ENCODE results near the gene CHMP2A. TPM values are rescaled to one million over a fixed set of nuclear protein-coding genes. Genes with fewer than 3 reads are reported as not detected.
A peak's percentile ranks its signal among the peaks of the same experiment; 100 is the strongest.

CHMP2A gene
- total and polyA plus RNA-seq, 8 donors: 84.1 to 120 (median 96.2) TPM

GRCh38 chr19:58559275-58560006 lies 4.5 kb upstream of the CHMP2A start:
- intact Hi-C loops (cut with DNase I): no loop called here
- peak overlapping the region; percentile 74 to 78 for H3K4me3 ChIP-seq
- peaks cover 0 to 37% of the 10 kb centered on the region in 2 donors for H3K27me3 ChIP-seq
- H3K27ac ChIP-seq: peak overlapping the region; percentile 100
- H3K36me3 ChIP-seq: peaks cover 0 to 20% of the 10 kb centered on the region in 2 donors
- peaks cover 29 to 61% of the 10 kb centered on the region in 2 donors for H3K4me1 ChIP-seq
- TF ChIP-seq, protein P1, sequence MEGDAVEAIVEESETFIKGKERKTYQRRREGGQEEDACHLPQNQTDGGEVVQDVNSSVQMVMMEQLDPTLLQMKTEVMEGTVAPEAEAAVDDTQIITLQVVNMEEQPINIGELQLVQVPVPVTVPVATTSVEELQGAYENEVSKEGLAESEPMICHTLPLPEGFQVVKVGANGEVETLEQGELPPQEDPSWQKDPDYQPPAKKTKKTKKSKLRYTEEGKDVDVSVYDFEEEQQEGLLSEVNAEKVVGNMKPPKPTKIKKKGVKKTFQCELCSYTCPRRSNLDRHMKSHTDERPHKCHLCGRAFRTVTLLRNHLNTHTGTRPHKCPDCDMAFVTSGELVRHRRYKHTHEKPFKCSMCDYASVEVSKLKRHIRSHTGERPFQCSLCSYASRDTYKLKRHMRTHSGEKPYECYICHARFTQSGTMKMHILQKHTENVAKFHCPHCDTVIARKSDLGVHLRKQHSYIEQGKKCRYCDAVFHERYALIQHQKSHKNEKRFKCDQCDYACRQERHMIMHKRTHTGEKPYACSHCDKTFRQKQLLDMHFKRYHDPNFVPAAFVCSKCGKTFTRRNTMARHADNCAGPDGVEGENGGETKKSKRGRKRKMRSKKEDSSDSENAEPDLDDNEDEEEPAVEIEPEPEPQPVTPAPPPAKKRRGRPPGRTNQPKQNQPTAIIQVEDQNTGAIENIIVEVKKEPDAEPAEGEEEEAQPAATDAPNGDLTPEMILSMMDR (IDR thresholded peaks at IDR 0.05): no peak
- DNase-seq (peak; percentile 85 to 95 (median 94)), ATAC-seq (peak; percentile 69)
- H3K9me3 ChIP-seq: no peaks in the 10 kb centered on the region

DNA sequence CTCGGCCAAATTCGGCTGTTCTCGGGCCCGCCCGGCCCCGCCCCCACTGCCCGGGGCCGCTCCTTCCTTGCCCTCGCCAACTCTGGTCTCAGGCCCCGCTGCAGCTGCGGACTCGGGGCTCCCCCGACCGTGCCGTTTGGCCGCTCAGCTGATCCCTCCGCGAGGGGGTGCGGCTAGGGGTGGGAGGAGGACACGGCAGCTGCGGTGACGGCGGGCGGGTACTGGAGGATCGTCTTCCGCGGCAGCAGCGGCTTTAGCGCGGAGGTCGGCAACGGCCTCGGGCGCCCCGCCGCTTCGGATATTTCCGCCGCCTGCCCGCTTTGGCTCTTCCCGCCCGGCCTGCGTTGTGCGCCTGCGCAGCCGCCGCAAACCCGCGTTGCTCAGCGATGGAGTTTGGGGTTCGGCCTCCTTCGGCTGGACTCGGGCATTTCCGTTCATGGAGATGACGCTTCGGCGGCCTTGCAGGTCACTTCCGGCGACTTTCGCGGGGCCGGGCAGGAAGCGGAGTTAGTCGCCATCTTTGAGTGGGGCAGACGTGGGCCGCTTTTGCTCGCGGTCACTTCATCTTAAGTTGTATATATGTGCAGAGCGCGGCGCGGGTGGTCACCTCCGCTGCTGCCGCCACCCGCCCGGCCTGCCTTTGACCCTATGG lies 3.8 kb upstream of the CHMP2A start:
- intact Hi-C loops (cut with DNase I): no loop called here

GRCh38 chr19:58558066-58558622 lies 3.2 kb upstream of the CHMP2A start, which contains the start of gene UBE2M:
Gene UBE2M (minus strand): TSS chr19:58558611. CDS start chr19:58558381, 230 bp downstream.
- intact Hi-C loops (cut with DNase I): no loop called here
- no peak for ATAC-seq
- H3K4me1 ChIP-seq: peaks cover 37 to 68% of the 10 kb centered on the region in 2 donors

More for the DNA sequence above, 3.8 kb upstream of the CHMP2A start:
- H3K27ac ChIP-seq: peak overlapping the region; percentile 100
- peaks cover 0 to 30% of the 10 kb centered on the region in 2 donors for H3K27me3 ChIP-seq
- peak; percentile 97 to 99 (median 99) for DNase-seq
- peaks cover 36 to 68% of the 10 kb centered on the region in 2 donors for H3K4me1 ChIP-seq
- H3K9me3 ChIP-seq: no peaks in the 10 kb centered on the region
- TF ChIP-seq, protein P1 (IDR thresholded peaks at IDR 0.05): peak in 1 of 2 donors; percentile 12
- peak; percentile 82 for ATAC-seq
- peaks cover 0 to 21% of the 10 kb centered on the region in 2 donors for H3K36me3 ChIP-seq
- peak overlapping the region; percentile 74 to 78 for H3K4me3 ChIP-seq

DNA sequence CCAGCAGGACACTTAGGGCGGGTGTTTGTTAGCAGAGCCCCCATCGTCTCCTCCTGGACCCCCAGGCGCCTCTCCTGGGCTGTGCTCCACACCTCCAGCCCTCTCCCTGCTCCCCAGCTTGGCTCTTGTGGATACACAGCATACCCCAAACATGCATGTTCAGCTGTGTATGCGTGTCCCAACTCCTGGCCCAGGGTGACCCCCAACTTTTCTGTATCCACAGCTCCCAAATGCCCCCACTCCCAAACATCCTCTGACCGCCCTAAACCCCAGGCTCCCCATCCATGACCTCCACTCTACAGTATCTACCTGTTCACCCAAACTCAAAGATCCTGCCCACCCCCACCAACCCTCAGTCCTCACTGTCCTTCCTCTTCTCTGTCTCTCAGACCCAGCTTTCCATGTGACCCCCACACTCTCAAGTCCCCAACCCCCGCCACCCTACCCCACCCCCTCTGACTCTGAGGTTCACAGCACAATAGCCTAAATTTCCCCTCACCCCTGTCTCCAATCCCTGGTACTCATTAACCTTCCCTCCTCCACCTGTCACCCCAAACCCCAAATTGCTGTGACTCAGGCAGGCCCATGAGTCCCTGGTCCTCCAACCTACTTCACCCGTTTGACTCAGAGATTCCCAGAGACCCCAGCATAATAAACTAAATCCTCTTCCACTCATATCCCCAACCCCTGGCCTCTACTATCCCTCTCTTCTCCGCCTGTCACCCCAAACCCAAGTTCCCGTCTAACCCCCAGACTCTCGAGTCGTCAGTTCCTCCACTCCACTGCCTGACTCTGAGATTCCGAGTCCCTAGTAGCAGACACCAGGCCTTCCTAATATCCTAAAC lies 2.5 kb upstream of the CHMP2A start:
- ATAC-seq: no peak
- Histone ChIP-seq H3K4me1 (peaks cover 30 to 66% of the 10 kb centered on the region in 2 donors), H3K27me3 (peaks cover 0 to 17% of the 10 kb centered on the region in 2 donors), H3K27ac (peak overlapping the region; percentile 85 to 100), H3K4me3 (peak overlapping the region; percentile 74 to 78), H3K9me3 (no peaks in the 10 kb centered on the region), H3K36me3 (peaks cover 0 to 34% of the 10 kb centered on the region in 2 donors)
- TF ChIP-seq, protein P1 (IDR thresholded peaks at IDR 0.05): no peak
- DNase-seq: peak in 1 of 4 donors; percentile 33
- intact Hi-C loops (cut with DNase I): no loop called here

More at GRCh38 chr19:58558066-58558622, 3.2 kb upstream of the CHMP2A start, which contains the start of gene UBE2M:
- H3K4me3 ChIP-seq: peak within 1 kb of the TSS; percentile 74 to 78
- H3K9me3 ChIP-seq: no peaks in the 10 kb centered on the region
- DNase-seq: peak in 2 of 4 donors; percentile 72 to 91
- H3K27me3 ChIP-seq: peaks cover 0 to 24% of the 10 kb centered on the region in 2 donors
- TF ChIP-seq, protein P1 (IDR thresholded peaks at IDR 0.05): no peak
- H3K27ac ChIP-seq: peak within 1 kb of the TSS; percentile 100
- H3K36me3 ChIP-seq: peaks cover 0 to 27% of the 10 kb centered on the region in 2 donors
